Neutrophil (primary cell): ENCODE results near the gene CHAMP1.

ENCODE experiments used
- H3K27ac ChIP-seq: fragments of 200-600 bp; sonication (generic); 2 replicates; pipeline ENCODE4 v1.5.1; 2016; ENCODE audit warnings: mild to moderate bottlenecking, moderate library complexity
- H3K27me3 ChIP-seq: fragments of 200-600 bp; sonication (generic); 2 replicates; pipeline ENCODE4 v1.6.0; 2016; ENCODE audit warnings: mild to moderate bottlenecking
- H3K36me3 ChIP-seq: fragments of 200-600 bp; sonication (generic); 2 replicates; pipeline ENCODE4 v1.5.1; 2017
- H3K4me1 ChIP-seq, 2 experiments: fragments of 200-600 bp in 1 of 2; sonication (generic) in 1 of 2; 1 replicate in 1 of 2; 2 replicates in 1 of 2; pipeline versions ENCODE4 v1.5.1 to v1.6.1; 2013 to 2016; ENCODE audit warnings: low read depth in 1 of 2, low read length in 1 of 2, mild to moderate bottlenecking in 1 of 2, moderate library complexity in 1 of 2; ENCODE audit not compliant: control insufficient read depth in 1 of 2, insufficient read depth in 1 of 2
- H3K4me3 ChIP-seq, 2 experiments: fragments of 200-600 bp in 1 of 2; sonication (generic) in 1 of 2; 1 replicate in 1 of 2; 2 replicates in 1 of 2; pipeline ENCODE4 v1.5.1; 2013 to 2016; ENCODE audit warnings: low read depth in 1 of 2, low read length in 1 of 2, mild to moderate bottlenecking in 1 of 2, moderate library complexity in 1 of 2
- H3K9me3 ChIP-seq: fragments of 200-600 bp; sonication (generic); 2 replicates; pipeline ENCODE4 v1.5.1; 2016
- CTCF ChIP-seq: fragments of 200-600 bp; sonication (generic); IDR thresholded peaks from 2 replicates; pipeline ENCODE4 v1.5.1; 2016; ENCODE audit warnings: antibody characterized with exemption

The CHAMP1 gene

GRCh38 chr13:114319441-114319913, 5.2 kb downstream of the CHAMP1 start:
- Histone ChIP-seq H3K27me3 (no peaks in the 10 kb centered on the region), H3K36me3 (peaks cover 25% of the 10 kb centered on the region), H3K9me3 (no peaks in the 10 kb centered on the region), H3K27ac (no peak overlapping the region), H3K4me1 (peaks cover 11 to 13% of the 10 kb centered on the region in 2 experiments), H3K4me3 (no peak overlapping the region)
- no peak for TF ChIP-seq CTCF

GRCh38 chr13:114320065-114320464, 5.8 kb downstream of the CHAMP1 start:
- no peak for TF ChIP-seq CTCF
- no peaks in the 10 kb centered on the region for H3K9me3 ChIP-seq
- peaks cover 5 to 9% of the 10 kb centered on the region in 2 experiments for H3K4me1 ChIP-seq
- H3K4me3 ChIP-seq: no peak overlapping the region
- no peaks in the 10 kb centered on the region for H3K27me3 ChIP-seq
- H3K36me3 ChIP-seq: peaks cover 25% of the 10 kb centered on the region
- no peak overlapping the region for H3K27ac ChIP-seq

- Histone ChIP-seq H3K4me1 (peaks cover 10 to 12% of the 10 kb centered on the region in 2 experiments), H3K27me3 (no peaks in the 10 kb centered on the region), H3K9me3 (no peaks in the 10 kb centered on the region), H3K27ac (no peak overlapping the region), H3K4me3 (no peak overlapping the region), H3K36me3 (peaks cover 25% of the 10 kb centered on the region)
- no peak for TF ChIP-seq CTCF
Measured at GRCh38 chr13:114321256-114321655, 7.0 kb downstream of the CHAMP1 start.

- peaks cover 12 to 19% of the 10 kb centered on the region in 2 experiments for H3K4me1 ChIP-seq
- peaks cover 25% of the 10 kb centered on the region for H3K36me3 ChIP-seq
- no peak overlapping the region for H3K4me3 ChIP-seq
- H3K9me3 ChIP-seq: no peaks in the 10 kb centered on the region
- H3K27me3 ChIP-seq: no peaks in the 10 kb centered on the region
- TF ChIP-seq CTCF: no peak
- no peak overlapping the region for H3K27ac ChIP-seq
Measured at GRCh38 chr13:114323349-114323748, 9.0 kb downstream of the CHAMP1 start.

GRCh38 chr13:114324334-114324733, 10.0 kb downstream of the CHAMP1 start:
- no peak overlapping the region for H3K4me3 ChIP-seq
- peak overlapping the region; percentile 78 for H3K27ac ChIP-seq
- no peaks in the 10 kb centered on the region for H3K27me3 ChIP-seq
- no peak for TF ChIP-seq CTCF
- H3K36me3 ChIP-seq: peaks cover 25% of the 10 kb centered on the region
- peaks cover 12 to 19% of the 10 kb centered on the region in 2 experiments for H3K4me1 ChIP-seq
- no peaks in the 10 kb centered on the region for H3K9me3 ChIP-seq

GRCh38 chr13:114325729-114326128, 11.4 kb downstream of the CHAMP1 start:
- H3K27ac ChIP-seq: peak overlapping the region; percentile 78
- peaks cover 12 to 19% of the 10 kb centered on the region in 2 experiments for H3K4me1 ChIP-seq
- H3K9me3 ChIP-seq: no peaks in the 10 kb centered on the region
- no peak for TF ChIP-seq CTCF
- H3K4me3 ChIP-seq: no peak overlapping the region
- peaks cover 25% of the 10 kb centered on the region for H3K36me3 ChIP-seq
- H3K27me3 ChIP-seq: no peaks in the 10 kb centered on the region
